ENCODE data around the gene UNC13B.
"Not testable (repeated sequence)": the region's sequence is repeated elsewhere in the genome, so short reads cannot be mapped to it uniquely, and the experiment has no call there.

UNC13B gene
- 1.5 reads per million for total RNA-seq

DNA sequence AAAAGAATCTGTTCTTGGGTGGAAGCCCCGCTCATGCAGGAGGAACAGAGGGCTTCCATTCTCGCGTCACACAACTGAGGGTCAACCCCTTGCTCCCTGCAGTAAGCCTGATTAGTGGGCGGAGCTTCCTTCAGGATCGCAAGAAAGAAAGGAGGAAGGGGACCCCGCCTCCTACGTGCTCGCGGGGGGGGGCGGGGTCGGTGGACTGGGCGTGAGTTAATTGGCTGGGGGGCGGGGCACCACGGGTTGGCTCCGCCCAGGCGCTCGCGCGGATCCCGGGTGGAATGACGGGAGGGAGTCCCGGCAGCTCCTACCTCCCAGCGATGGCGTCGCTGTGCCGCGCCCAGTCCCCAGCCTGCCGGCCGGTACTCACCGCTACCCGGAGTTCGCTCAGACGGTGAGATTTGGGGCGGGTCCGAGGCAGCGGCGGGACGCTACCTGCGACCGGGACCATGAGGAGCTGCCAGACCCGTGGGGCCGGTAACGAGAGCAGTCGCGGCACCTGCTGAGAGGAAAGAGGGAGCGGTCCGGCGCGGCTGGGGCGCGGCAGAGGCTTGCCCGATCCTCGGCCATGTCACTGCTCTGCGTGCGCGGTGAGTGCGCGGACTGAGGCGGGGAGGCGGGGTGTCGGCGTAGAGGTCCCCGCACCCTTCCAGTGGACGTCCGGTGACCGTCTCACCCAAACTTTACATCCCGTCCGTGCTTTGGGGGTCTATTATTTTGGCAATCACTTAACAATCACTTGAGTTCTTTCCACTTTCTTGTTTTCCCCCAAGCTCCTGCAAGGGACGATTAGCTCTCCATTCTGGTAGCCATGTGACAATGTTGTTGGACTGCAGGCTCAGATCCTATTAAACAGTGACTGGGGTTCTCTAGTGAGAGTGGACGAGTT is at the start of gene UNC13B:
Gene UNC13B, plus strand, starts transcription at position 297 of the 892 bp plus-strand sequence. Its CDS starts 275 bp downstream, at position 572.
- DNase-seq, result peak; percentile 64

DNA sequence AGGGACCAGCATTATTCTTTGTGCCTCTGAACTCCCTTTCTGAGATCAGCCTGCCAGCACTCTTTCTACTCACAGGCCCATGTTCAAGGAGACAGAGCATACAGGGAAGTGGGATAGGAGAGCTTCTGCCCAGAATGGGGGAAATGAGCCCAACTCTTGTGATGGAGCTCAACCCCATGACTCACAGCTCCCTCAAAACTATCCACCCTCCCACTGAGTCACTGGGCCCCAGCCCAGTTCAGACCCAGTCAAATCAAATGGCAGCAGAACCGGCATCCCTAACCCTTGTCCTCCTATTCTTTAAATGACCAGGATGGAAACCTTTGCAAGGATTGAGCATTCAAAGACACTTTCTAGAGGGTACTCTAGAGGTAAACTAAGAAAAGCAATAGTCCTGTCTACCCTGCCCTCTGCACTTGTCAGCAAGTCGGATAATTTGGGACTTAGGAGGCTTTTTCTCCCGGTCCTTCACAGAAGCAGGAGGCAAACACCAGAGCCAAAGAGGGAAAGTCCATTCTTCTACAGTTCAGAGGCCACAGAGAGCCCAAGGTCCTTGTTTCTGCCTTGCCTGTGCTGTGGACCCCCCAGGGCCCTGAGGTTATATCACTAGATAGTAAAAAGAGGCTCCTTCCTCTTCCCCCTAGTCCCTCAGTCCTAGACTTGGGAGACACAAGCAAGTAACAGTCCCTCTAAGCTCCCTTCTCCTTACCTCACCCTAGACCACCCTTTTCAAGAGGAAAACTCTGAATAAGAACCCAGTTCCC is 49.4 kb upstream of the UNC13B start:
- DNase-seq, result no peak

DNA sequence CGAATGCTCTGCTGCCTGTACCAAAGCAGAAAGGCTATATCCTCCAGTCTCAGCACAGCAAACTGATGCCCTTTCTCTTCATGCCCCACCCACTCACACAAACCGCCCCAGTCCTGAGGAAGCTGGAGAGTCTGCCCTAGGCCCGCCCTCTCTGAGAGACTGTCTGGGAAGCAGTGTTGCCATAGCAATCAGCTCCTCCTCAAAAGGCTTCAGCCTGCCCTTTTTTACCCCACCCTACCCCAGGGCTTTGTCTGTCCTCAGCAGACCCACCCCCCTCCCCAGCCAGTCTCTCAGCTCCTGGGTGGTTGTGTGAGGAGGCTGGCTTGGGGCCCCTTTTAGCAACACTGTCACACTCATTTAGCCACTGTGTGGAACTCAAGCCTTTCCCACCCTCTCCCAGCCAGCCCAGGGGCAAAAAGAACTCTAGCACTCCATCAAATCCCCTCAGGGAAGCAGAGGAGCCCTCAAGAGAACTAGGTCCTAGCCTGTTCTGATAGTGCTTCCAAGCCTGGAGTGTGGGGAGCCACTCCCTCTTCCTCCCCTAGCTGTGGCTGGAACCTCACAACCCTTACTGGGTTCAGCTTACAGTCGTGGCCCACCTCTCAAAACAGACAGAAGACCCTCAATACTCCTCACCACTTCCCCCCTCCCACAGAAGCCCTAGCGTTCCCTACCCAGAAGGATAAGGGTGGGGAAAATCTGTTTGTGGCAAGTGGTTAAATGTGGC is 47.5 kb upstream of the UNC13B start:
- DNase-seq, result peak; percentile 66

DNA sequence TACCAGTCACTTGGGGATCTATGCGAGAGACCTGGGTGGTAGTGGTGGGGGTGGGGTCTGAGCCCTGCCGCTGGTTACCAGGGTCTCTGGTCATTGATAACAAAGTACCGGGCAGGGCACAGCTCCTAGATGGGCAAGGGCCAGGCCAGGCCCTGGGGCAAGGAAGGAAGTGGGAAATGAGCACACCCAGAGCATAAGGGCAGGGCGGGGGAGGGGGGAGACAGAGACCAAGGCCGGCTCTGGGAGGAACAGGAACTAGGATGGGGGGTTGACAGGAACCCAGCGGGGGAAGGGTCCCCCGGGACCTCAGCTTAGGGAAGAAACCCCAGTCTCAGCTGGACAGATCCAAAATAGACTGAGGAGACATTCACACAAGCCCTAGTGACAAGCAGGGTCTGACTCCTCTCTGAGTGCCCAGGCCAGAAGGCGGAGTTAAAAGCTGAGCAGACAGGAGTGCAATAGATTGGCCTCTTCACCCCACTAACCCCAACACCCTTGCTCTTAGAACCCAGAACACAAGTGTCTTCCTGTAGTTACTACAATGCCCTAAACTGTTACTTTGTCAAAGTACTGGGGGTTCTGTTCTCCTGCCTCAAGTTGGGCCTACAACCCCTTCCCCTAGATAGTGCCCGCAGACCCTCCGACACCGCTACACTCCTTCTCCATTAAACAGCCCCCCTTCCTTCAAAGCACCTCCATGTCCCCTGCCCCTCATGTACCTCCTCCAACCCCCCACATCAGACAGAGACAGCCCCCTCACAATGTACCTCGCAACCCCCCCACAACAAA is 46.8 kb upstream of the UNC13B start:
- DNase-seq, result no peak

DNA sequence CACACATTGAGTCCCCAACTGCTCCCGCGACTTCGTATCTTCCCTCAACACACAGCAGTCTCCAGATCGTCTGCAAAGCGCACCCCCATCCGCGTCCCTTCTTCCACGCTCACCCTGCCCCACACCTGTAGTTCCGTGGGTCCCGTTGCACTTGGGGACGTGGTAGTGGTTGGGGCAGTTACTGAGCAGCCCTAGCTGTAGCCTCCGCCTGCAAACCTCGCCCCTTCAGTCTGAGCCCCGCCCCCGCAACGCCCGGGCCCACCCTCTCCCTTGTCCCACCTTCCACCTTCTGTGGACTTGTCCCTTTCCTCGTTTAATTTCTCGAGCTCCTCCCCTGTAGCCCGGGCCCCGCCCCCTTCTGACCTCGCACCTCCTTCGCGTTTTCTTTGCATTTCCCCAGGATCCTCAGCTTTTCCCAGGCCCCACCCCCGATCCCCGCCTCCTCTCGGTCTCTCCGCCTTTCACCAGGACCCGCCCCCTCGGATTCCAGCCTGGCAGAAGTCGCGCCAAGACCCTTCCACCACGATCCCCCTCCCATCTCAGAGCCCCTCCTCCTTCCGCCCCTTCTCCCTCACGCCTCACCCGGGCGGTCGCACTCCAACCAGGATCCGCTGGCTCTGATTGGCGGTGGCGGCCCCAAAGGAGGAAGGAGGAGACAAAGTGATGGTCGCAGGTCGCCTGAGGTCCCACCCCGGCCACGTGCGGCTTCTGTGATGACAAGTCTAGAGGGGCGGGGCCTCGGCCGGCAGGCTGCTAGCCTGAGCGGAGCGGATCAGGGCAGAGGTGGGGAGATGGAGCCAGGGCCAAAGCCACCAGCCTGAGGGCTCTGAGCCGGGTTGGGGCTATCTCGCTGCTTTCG is 45.9 kb upstream of the UNC13B start, which contains the start of gene ATOSB:
Gene ATOSB, minus strand, starts transcription at position 183 of the 859 bp plus-strand sequence. CDS start 7,588 bp downstream, outside the sequence.
- peak; percentile 92 for DNase-seq

DNA sequence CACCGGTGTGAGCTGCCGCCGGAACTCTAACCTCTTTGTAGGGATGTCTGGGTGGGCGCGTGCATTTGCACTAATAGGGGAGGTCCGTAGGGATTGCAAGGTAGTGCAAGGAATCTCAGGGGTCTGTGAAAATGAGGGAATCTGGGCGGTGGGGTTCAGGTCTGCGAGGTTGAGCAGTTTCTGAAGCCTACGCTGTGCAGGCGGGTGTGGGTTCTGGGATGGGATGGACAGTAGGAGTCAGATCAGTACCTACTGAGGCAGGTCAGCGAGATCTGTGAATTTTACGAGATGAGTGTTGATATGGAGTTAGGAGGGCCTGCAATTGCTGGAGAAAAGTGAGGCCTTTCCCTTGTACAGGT is 45.3 kb upstream of the UNC13B start:
- no peak for DNase-seq

DNA sequence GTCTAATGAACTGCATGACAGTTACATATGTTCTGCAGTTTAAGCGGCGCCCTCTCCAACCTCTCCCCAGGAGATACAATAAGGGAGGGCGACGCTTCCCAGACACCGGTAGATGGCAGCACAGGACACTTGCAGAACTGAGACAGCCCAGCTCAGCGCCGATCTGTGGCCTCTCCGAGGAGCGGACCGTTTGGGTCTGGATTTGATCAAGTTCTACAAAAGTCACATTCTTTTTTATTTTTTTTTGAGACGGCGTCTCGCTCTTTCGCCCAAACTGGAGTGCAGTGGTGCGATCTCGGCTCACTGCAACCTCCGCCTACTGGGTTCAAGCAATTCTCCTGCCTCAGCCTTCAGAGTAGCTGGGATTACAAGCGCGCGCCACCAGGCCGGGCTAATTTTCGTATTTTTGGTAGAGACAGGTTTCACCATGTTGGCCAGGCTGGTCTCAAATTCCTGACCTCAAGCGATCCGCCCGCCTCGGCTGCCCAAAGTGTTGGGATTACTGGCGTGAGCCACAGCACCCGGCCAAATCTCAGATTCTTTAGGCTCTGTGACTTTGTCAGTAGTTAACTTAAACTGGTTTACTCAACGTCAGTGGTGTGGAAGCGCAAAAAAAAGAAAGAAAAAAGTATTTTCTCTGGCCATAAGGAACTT is 44.8 kb upstream of the UNC13B start:
- peak; percentile 90 for DNase-seq

DNA sequence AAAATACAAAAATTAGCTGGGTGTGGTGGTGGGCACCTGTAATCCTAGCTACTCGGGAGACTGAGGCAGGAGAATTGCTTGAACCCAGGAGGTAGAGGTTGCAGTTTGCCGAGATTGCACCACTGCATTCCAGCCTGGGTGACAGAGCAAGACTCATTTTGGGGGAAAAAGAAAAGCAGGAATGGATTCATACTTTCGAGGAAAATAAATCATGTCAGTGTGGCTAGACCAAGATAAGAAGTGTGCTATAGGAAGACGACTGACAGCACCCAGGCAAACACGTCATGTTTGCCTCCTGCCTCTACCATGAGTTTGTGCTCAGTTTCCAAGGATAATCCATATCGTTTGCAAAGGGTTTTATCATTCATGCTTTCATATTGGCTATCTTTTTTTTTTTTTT is 26.9 kb upstream of the UNC13B start:
- no peak for DNase-seq

DNA sequence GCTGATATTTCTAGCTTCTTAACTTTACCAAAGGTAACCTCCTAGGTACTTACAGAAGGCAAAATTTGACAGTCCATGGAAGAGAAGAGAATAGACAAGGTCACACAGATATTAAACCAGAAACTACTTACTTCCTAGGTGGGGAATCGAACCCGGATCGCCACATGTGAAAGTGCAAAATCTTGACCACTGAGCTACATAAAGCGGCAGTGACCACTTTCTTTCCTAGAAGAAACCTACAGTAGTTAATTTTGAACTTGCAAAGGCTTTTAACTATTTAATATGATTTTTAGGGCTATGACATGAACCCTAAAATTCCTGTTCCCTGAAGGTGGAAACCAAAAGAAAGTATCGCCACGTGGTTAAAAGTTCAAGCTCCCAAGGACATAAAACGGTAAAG is 25.8 kb upstream of the UNC13B start:
- no peak for DNase-seq

DNA sequence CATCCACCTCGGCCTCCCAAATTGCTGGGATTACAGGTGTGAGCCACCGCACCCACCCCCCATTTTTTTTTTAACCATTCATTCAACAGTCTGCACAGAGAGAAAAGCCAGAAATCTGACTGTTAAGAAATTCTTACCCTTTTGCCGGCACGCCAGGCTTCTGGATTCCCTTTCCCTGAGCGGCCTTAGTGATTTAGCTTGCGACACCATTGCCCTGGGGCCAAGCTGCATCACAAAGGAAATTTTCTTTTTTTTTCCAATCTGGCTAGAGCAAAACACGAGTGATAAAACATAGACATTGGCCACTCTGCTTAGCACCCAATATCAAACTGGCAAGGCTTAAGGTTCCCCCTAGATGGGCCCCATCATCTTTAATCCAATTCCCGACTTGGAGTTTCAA is 24.9 kb upstream of the UNC13B start:
- no peak for DNase-seq

DNA sequence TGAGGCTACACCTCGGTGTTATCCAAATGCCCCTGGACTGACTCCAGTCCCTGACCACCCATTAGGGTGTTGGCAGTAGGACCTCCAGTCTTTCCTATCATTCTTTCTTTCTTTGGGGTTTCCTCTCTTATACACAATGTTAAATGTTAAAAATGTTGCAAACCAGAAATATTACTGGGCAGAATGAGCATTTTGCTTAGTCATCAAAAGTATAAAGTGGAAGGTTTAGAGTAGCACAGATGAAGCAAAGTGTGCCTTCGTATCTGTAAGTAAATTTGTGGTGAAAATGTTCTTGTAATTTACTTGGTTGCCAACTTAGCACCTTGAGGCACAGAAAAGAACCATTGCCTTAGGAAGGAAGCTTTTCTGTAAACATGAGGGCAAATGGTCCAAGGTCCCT is 21.7 kb upstream of the UNC13B start:
- DNase-seq, result no peak

DNA sequence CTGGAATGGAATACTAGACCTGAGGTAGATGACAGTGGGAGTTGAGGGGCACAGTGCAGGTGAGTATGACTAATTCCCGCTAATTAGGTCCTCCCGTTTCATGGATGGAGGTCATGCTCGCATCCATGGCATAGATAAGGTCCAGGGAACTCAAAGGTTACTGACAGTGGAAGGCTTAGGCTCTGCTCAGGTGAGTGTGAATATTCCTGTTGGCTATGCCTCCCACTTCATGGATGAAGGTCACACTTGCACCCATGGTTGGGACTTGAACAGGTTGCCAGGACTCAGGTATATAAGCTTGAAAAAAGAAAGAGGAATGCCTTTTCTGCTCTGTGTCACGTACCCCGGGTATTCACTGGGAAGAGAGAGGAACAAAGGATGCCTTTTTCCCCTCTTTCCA is 19.8 kb upstream of the UNC13B start:
- DNase-seq, result no peak

DNA sequence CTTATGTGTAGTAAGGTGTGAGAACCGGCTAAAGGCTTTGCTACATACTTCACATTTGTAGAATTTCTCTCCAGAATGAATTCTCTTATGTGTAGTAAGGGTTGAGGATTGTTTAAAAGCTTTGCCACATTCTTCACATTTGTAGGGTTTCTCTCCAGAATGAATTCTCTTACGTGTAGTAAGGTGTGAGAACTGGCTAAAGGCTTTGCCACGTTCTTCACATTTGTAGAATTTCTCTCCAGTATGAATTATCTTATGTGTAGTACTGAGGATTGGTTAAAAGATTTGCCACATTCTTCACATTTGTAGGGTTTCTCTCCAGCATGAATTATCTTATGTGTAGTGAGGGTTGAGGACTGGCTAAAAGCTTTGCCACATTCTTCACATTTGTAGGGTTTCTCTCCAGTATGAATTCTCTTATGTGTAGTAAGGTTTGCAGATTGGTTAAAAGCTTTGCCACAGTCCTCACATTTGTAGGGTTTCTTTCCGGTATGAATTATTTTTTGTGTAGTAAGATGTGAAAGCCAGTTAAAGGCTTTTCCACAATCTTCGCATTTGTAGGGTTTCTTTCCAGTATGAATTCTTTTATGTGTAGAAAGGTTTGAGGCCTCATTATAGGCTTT is 13.8 kb upstream of the UNC13B start:
- not testable (repeated sequence) for DNase-seq

DNA sequence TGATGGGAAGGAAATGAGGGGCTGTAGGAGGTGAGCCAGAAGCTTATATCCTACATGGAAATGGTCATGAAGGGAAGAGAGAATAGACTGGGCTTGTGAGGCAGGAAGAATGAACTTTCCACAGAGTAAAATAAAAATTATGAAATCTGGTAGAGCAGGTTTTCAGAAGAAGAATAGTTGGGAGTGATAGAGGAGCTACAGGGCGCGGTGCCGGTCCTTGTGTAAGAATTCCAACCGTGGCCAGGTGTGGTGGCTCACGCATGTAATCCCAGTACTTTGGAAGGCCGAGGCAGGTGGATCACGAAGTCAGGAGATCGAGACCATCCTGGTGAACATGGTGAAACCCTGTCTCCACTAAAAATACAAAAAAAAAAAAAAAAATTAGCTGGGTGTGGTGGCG is 8.9 kb upstream of the UNC13B start:
- DNase-seq, result no peak

DNA sequence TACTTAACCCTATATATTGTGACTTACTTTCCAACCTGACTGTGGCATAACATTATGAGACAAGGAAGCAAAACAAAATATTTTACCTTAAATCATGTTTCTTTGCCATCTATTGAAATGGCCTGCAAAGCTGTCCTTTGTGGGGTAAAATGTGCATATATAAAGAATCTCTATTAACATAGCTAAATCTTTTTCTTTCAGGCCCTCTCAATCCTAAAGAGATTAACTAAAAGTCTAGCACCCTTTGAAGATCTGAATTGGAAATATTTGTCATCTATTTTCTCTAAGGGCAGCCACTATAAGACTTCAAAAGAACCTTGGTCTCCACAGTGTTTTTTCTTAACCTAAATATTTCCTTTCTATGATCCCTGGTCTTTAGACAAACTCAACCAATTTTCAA is 5.0 kb upstream of the UNC13B start:
- DNase-seq, result no peak

DNA sequence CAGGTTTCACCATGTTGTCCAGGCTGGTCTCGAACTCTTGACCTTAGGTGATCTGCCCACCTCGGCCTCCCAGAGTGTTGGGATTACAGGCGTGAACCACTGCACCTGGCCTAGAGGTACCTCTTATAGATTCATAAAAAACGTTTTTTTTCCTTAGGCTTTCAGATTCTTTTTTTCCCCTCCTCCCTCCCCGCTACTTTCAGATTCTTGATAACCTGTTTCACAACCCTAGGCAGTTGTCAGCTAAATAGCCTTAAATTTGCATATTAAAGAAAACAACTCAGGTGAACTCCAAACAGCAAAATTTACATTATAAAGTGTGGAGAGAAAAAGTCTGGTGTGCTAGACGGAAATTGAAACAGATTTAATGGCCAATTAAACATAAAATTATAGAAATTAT is 4.0 kb upstream of the UNC13B start:
- not testable (repeated sequence) for DNase-seq

DNA sequence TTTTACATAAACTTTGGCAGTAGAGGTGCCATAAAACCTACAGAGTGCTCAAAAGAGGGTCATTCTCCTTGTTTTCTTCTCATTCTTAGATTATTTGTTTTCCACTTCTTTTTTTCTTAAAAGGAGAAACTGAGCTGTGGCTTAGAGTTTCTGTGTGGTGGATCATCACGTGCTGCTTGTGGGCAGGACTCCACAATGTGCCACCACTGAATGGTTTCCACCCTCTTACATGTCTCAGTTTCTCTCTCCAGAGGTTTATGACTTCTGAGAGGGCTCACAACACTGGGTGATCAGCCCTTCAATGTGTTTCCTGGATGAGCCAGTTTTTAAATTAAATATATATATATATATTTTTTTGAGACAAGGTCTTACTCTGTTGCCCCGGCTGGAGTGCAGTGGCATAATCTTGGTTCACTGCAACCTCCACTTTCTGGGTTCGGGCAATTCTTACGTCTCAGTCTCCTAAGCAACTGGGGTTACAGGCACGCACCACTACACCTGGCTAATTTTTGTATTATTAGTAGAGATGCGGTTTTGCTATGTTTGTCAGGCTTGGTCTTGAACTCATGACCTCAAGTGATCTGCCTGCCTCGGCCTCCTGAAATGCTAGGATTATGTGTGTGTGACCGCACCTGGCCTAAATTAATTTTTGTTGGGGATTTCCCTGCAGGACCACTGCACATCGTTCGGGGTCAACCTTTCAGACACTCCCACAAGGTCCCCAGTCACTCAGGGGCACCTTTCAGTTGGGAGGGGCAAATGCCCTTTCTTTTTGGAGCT is 3.1 kb upstream of the UNC13B start:
- no peak for DNase-seq

DNA sequence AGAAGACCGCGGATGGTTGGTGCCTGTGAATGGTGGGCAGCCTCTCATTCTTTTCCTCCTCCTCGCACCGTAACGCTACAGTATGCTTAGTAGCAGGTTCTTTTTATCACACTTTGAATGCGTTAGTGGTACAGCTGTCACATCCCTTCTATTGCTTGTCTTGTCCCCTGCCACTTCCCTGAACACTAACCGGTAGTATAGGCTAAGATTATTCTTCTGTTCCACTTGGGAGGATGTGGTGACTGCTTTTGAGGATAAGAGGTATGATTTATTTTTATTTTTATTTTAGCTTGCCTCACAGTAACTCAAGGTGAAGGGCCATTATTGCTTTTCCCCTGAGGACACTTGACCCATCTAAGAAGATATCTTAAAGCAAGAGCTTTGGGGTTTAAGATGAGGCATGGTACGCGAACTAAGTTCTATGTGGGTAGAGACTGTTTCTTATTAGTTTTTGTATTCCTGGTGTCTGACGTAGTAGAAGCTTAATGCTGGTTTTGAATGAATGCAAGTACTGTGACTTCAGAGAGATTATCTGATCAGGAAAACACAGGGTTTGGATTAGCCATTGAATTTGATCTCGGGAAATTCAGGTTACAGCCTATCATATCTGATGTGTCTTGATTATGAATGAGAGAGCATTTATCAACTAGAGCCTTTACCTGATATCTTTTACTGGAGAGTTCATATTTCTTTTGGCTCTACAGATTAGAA is 951 bp downstream of the UNC13B start:
- no peak for DNase-seq

DNA sequence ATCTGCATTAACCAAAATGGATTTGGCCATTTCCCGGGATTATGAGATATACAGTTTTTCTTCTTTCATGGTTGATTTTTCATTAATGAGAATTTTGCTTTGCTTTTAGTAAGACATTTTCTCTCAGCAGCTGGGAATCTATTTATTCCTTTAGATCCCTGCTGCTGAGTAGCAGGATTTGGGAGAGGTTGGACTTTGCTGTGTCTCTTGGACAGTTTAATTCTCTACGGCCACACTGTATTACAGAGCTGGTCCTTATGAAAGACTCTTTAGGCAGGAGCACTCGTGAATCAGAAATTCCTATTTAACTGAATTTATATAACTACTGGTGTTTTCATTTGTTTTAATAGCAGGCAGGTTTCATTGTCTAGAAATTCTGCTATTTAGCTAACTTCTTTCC is 1.6 kb downstream of the UNC13B start:
- DNase-seq, result no peak

All from effector CD4-positive, alpha-beta T cell (primary cell).